ENCODE results near the gene PRDM16.

Gene PRDM16

DNA sequence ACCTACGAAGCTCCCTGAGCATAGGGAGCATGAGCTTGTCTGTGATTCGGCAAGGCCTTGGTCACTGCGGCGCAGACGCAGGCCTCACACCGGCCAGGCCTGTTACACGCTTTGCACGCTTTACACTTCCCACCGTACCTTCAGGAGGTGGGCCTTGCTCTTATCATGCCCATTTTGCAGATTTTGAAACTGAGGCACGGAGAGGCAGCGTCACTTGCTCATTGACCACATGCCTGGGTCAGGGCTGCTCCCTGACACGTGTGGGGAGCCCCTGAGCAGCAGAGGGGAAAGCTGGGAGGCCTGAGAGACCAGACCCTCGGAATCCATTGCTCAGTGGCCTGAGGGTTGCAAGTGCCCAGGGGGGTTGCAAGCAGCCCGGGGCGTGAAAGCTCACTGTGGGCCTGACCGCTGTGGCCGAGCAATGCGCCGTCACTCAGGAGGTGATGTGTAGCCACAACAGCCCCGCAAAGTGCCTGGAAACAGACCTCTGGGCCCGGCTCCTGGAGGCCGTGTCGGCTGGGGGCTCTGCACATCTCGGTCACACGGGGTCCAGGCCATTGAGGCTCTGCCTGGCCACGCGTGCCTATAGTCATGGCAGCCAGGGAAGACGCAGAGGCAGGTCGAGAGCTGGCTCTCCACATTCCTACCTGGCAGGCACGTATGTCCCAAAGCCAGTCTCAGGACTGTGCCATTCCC is 392.4 kb downstream of the PRDM16 start:
- DNase-seq, result no peak

DNA sequence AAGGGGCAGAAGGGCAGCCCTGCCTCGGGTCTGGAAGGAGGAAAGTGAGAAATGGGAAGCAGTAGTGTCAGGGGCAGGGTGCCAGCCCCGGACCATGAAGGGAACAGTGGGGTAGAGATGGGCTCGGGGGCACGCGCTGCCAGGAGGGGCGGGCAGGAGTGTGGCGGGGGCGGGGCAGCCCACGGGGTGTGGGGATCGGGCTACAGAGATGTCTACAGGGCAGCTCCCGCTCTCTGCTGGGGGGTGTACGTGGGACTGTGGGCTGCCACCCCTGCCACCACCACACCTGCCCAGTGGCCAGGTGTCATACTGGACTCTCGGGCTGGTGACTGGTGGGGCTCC is 392.9 kb downstream of the PRDM16 start:
- no peak for DNase-seq

DNA sequence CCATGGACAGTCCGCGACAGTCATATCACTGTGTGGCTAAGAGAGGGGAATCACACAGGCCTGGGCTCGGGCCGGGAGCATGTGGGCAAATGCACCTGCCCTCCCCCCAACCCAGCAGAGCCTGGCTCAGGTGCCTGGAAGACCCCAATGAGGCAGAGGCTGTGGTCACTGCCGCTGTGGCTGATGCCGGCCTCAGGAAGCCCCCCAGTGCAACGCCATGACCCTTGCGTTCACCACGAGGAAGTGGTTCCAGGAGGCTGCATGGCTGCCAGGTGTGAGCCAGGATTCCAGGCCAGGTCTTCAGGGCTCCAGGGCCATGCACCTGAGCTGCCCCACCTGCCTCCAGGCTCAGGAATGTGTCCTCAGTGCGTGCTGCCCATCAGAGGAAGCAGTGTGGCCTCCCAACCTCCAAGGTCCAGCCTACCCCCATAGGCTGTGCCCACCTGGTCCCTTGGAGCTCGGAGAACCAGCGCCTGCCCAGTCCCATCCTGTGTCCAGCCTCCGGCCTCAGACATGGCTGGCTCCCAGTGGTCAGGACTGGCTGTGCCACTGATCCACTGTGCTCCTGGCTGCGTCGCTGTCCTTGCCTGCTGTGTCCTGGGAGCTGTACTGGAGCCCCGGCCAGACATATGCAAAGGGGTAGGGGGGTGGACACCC is 393.5 kb downstream of the PRDM16 start:
- no peak for DNase-seq

DNA sequence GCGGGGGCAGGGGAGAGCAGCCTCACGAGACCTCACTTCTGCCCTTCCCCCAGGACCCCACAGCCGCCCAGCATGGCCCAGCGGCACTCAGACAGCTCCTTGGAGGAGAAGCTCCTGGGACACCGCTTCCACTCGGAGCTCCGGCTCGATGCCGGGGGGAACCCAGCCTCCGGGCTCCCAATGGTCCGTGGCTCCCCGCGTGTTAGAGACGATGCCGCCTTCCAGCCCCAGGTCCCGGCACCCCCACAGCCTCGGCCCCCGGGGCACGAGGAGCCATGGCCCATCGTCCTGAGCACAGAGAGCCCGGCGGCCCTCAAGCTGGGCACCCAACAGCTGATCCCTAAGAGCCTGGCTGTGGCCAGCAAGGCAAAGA is 394.0 kb downstream of the PRDM16 start:
- no peak for DNase-seq

DNA sequence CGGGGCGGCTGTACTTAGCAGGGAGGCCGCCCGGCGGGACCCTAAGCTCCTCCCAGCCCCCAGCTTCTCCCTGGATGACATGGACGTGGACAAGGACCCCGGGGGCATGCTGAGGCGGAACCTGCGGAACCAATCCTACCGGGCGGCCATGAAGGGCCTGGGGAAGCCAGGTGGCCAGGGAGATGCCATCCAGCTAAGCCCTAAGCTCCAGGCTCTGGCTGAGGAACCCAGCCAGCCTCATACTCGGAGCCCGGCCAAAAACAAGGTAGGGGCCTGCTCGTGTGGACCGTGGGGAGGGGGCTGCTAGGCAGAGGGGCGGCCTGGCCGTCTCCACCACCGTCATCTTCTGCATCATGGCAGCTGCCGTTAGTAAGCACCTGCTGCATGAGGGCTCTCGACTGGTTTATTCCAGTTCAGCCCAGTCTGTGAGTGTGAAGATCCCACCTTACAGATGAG is 394.4 kb downstream of the PRDM16 start:
- DNase-seq, result no peak

DNA sequence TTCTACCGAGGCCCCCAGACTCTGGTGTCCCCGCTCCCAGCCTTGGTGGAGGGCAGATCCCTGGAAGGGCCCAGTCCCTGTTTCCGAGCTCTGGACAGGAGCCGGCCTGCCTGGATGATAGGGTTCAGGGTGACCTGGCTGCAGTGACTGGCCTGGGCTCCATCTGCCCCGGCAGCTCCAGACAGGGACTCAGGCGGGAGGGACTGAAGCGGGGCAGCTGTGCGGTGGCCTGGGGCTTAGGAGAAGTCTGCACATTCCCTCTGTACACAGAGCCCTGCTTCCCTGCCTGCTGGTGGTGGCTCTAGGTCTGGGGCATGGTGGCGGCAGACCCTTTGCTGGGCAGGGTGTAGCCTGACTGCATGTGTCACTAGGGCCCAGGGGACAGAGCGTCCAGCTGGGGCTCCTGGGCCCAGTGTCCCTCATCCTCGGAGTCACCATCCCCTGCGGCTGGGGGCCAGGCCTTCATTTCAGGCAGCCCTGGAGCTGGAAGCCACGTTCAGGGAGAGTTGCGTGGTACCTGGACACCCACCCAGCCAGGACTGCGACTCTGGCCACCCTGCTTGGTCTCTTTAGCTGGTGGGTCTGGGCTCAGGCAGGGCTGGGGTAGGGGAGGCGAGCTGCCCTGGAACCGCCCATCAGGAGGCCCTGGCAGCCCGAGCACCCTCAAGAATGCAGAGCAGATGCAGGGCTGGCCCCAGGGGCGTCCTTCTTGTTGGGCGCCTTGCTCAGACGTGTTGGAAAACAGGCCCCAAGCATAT is 395.1 kb downstream of the PRDM16 start:
- DNase-seq, result no peak

DNA sequence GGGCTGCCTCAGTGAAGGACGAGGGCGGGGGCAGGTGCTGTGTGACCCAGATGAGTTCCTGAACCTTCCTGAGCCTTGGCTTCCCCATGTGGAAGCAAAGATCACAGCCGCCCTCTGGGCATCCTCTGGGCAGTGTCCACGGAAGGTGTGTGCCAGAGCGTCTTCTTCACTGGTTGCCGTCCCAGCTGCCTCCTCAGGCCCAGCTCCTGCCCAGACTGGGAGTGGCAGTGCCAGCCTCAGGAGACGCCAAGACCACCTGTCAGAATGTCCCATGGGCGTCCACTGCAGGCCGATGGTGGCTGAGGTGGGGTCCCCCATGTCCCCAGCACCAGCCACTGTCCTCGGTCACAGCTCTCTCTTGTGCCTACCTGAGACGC is 395.6 kb downstream of the PRDM16 start:
- no peak for DNase-seq

DNA sequence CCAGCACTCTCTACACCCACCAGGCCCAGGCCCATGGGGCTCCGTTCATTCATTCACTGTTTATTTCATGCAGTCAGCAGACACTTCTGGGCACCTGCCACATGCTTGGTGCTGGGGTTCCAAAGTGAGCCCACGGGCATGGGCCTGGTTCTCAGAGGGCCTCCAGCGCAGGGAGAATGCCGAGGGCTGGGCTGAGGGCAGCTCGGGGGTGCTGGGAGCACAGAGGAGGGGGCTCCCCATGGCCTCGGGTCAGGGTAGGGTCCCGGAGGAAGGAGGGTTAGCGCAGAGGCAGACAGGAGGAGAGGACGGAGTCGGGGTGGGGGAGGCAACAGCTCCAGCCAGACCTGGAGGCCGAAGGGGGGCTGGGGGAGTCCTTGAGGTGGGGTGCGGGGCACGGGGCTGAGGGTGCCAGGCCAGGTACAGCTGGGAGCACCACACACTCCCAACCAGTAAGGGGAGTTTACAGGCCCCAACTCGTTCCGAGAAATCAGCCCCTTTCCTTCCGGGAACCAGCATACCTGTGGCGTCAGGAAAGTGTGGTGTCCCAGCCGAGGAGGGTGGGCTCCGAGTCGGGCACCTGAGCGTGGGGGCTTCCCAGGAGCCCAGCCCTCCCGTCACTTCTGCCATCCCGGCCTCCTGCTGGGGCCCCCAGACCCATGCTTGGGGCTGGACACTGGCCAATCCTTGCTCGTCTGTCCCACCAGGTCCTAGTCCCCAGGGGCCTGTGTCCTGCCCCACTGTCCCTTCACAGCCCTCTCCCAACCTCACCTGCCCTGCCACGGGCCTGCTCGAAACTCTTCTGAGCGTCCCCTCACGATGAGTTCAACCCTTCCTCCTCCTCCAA is 396.3 kb downstream of the PRDM16 start:
- no peak for DNase-seq

DNA sequence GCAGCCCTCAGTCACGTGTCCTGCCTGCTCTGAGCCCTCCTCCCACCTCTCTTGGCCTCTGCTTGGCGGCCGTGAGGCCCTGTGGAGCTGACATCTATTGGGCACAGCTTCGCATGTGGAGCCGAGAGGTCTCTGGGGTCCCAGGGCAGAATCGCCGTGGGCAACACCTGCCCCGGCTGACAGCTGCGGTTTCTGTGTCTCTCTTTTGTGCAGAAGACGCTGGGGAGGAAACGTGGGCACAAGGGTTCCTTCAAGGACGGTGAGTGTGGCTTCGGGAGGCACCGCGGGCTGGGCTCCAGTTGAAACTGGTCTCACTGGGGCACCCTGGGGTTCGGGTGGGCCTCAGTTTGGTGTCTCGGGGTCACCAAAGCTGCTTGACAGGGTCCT is 396.9 kb downstream of the PRDM16 start:
- DNase-seq, result no peak

DNA sequence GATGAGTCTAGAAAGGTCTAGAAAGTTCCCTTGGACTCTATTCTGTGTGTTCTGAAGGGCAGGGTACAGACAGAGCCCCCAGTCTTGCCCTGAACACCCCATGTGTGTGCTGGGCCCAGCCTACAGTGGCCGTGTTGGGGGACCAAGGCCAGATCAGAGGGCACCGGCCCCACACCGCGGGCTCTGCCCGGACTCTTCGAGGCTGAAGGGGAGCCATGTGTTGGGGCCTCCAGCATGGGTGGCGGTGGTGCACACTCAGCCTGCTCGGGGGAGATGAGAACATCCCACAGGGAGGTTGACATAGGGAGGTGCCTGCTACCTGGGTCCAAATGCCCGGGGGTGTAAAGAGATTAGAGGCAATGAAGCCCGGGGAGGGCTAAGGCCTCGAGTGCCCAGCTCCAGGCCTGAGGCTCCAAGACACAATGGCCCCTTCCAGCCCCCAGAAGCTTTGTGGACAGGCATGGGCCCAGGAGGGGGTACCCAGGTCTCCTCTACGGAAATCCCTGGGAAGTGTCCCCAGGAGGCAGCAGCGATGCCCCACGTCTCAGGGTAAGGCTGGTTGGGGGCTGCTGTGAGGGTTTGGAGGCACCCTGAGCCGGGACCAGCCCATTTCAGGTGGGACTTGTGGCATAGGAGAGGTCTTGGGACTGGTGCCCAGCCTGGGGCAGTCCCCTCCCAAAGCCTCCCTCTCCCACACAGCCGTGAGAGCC is 397.5 kb downstream of the PRDM16 start:
- DNase-seq, result no peak

DNA sequence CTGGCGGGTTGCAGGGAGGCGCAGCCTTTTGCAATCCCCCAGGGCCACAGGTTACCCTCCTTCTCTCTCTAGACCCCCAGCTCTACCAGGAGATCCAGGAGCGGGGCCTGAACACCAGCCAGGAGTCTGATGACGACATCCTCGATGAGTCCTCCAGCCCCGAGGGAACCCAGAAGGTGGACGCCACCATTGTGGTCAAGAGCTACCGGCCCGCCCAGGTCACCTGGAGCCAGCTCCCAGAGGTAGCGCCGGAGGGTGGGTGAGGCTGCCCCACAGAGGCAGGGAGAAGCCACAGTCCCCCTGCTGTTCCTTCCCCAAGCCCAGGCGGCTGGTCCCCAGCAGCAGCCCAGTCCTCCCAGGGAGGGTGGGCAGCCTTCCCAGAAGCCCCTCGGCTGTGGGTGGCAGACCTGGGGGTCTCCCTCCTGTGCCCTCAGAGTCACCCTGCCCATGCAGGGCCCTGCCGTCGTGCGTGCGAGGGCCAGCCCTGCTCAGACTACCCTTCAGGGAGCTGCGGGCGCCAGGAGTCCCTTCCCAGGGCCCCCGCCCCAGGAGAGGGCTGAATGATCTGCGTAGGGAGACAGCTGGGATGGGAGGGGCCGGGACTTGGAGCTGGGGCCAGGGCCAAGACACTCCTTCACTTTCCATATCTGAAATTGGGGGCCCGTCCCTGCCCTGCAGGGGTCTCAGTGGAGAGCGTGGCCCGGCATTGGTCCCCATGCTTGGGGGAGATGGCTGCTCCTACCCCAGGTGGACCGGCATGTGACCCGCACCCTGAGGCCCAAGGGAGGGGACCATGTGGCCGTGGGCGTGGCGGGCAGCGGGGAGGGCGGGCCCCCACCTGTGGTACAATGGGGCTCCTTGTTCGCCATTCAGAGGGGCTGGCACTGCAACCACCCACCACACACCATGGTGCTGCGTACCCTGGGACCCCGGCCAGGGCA is 398.4 kb downstream of the PRDM16 start:
- no peak for DNase-seq

DNA sequence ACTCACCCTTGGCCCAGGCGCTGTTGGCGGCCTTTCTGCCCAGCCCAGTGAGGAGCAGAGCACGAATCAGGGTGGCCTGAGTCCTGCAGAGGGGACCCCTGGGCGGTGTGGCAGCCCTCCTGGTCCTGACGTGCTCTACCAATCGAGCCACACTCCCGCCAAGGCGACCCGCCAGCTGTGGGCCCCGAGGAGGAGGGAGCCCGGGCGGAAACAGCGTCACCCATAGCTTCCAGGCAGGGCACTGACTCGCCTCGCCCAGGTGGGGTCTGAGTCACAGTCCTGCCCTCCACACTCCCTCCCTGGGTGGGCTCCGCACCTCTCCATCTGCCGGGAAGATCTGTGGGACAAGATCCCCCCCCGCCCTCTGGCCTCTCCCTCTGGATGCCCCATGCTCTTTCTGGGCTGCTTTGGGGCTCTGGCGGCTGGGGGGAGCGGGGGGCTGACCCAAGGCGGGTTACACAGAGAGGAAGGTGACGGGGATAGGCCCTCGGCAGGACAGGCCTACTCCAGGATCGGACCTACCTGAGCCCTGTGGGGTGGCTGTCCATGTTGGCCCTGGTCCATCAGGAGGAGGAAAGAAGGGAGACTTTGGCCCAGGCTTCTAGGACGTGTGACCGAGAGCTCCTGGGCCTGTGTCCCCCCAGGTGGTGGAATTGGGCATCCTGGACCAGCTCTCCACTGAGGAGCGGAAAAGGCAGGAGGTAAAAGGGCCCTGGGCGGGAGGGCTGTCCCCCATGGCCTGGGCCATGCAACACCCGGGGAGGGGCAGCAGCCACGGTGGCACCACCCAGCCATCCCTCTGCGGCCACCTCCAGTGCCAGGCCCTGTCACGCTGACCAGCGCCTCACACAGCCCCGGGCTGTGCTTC is 399.5 kb downstream of the PRDM16 start:
- no peak for DNase-seq

DNA sequence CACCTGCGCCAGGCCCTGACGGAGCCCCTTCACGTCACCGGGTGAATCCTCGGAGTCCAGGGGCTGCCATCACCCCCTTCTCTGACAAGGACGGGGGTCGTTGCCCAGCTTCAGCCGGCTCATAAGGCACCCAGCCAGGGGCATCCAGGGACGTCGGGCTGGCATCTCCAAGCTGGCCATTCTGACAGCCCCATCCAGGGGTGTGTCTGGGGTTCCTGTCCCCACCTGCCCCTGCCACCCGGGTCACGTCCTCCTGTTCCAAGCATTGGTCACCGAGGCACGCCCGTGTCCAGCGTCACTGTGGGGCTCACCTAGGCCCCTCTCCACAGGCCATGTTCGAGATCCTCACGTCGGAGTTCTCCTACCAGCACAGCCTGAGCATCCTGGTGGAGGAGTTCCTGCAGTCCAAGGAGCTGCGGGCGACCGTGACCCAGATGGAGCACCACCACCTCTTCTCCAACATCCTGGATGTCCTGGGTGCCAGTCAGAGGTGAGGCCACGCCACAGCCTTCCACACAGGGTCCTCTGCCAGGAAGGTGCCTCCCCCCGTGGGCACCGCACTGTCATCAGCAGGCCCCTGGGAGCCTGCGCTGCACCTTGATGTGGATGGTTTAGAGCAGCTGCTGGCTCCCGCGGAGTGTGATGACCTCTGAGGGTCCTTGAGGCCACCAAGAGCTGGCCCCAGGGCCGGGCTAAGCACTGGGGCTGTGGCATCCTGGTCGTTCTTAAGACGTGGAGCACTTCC is 400.3 kb downstream of the PRDM16 start:
- DNase-seq, result no peak

DNA sequence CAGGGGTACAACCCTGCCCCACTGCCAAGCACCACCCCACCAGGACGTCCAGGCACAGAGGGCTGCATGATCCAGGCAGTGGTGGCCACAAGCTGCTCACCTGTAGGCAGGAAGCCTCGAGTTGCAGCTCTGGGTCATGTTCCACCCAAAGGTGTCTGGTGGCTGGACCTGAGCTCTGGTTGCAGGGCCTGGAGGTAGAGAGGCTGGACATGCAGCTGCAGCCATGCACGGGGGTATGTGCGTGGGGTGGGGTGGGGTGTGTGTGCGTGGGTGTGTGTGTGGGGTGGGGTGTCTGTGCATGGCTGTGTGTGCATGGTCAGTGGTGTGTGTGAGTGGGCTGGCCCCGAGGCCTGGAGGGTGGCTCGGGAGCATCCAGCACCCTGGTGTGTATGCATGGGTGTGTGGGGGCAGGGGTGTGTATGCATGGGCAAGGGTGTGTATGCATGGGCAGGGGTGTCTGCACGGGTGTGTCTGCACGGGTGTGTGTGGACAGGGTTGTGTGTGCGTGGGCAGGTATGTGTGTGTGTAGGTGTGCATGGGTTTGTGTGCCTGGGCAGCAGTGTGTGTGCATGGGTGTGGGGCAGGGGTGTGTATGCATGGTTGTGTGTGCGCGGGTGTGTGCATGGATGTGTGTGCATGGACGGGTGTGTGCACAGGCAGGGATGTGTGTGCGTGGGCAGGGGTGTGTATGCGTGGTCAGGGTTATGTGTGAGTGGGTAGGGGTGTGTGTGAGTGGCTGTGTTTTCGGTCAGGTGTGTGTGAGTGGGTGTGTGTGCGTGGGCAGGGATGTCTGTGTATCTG is 401.0 kb downstream of the PRDM16 start:
- DNase-seq, result no peak

DNA sequence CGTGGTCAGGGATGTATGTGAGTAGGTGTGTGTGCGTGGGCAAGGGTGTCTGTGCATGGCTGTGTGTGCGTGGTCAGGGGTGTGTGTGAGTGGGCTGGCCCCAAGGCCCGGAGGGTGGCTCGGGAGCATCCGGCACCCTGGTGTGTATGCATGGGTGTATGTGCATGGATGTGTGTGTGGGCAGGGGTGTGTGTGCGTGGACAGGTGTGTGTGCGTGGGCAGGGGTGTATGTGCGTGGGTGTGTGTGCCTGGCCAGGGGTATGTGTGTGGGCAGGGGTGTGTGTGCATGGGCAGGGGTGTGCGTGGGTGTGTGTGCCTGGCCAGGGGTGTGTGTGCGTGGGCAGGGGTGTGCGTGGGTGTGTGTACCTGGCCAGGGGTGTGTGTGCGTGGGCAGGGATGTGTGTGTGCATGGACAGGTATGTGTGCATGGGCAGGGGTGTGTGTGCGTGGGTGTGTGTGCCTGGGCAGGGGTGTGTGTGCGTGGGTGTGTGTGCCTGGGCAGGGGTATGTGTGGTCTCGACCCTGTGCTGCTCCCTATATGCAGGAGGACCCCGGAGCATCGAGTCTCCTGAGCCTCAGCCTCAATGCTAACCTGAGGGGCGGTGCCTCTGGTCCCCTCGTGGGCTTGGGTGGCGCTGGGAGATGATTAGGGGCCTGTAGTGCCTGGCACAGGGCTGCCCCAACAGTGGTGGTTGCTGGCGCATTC is 401.8 kb downstream of the PRDM16 start:
- DNase-seq, result no peak

DNA sequence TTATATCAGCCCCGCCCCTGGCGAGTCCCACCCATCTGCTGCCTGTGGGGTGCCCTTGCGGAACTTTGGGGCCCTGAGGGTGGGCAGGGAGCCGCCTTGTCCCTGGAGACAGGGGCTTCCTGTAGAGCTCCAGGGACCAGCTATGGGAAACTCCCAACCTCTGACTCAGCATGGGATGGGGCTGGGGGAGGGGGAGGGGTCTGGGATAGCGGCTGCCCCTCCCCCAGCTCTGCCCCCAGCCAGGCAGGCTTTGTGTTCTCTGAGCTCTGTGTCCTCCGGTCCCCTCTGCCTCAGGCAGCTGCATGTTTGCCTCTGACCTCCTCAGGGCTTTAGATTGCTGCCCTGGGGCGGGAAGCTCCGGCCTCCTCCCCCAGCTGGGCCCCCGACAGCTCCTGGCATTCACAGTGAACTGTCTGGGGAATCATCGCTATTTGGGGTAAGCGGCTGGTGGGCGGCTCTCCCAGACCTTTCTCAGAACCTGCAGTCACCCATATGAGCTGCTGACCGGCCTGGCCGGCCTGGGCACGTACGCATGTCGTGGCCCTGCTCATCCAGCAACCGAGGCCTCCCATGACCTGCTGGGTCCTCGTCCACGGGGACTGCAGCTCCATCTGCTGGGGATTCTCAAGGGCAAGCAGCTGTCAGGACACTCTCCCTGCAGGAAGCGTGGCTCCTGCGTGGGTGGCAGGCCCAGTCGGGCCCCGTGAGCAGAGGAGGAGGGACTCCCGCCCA is 402.5 kb downstream of the PRDM16 start:
- DNase-seq, result peak in 1 of 2 experiments; percentile 23

DNA sequence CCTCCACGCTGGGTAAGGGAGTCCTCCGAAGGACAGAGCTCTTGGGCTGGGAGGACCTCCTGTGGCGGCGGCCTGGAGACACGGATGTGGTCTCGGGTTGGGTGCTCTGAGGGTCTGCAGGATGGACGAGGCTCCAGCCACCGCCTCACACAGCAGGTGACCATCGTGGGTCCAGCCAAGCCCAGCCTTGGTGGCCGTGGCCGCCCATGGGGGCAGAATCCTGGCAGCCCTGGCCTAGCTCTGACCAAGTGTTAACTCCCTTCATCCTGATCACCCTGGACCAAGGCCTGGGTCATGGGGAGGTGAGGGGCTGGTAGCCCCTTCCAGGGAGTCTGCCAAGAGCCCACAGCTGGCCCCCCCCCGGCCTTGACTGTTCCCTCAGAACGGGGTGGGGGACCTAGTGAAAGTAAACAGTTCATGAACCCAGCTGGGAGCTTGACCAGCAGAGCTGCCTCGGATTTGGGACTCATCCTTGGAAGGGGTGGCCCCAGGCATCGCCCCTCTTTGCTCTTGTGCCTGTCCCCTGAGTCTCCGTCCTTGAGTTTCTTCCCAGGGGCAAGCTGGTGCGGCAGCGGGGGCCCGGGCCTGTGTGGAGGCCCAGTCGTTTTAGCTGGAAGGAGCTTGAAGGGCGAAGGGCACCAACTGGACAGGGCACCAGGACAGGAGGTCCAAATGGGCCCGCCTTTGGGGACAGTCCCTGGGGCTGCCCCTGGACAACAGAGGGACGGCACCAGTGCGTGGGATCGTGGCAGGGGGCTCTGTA is 403.3 kb downstream of the PRDM16 start:
- no peak for DNase-seq
